Stomach (tissue), 4 donors: ENCODE data around the gene PCDHB6.
"Not testable (repeated sequence)": the region's sequence is repeated elsewhere in the genome, so short reads cannot be mapped to it uniquely, and the experiment has no call there.

Experiments
- EP300 ChIP-seq: sonication (generic); formaldehyde crosslinking; IDR thresholded peaks from one replicate; pipeline ENCODE4 v1.6.1; 2017; ENCODE audit warnings: antibody characterized with exemption
- POLR2A ChIP-seq, 4 donors: fragments of 450-650 bp; IDR thresholded peaks; one replicate each; pipeline ENCODE4 v1.6.1; 2016; ENCODE audit warnings: antibody characterized with exemption in 4 of 4, control low read depth in 2 of 4, mild to moderate bottlenecking in 1 of 4, moderate library complexity in 1 of 4
- POLR2AphosphoS5 ChIP-seq, 3 donors: sonication (generic); formaldehyde crosslinking; IDR thresholded peaks; one replicate each; pipeline ENCODE4 v1.6.1; 2016; ENCODE audit warnings: antibody characterized with exemption in 3 of 3
- TF ChIP-seq, protein P1 (sequence below), 7 experiments: fragments of 450-650 bp in 4 of 7; fragments of 200-600 bp in 3 of 7; sonication (generic) in 3 of 7; IDR thresholded peaks; one replicate each; pipeline ENCODE4 v1.5.1; 2016 to 2019; ENCODE audit warnings: antibody characterized with exemption in 7 of 7, control low read depth in 2 of 7, mild to moderate bottlenecking in 1 of 7

DNA sequence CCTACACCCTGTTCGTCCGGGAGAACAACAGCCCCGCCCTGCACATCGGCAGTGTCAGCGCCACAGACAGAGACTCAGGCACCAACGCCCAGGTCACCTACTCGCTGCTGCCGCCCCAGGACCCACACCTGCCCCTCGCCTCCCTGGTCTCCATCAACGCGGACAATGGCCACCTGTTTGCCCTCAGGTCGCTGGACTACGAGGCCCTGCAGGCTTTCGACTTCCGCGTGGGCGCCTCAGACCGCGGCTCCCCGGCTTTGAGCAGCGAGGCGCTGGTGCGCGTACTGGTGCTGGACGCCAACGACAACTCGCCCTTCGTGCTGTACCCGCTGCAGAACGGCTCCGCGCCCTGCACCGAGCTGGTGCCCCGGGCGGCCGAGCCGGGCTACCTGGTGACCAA lies 38.8 kb downstream of the PCDHB6 start:
- TF ChIP-seq, protein P1, sequence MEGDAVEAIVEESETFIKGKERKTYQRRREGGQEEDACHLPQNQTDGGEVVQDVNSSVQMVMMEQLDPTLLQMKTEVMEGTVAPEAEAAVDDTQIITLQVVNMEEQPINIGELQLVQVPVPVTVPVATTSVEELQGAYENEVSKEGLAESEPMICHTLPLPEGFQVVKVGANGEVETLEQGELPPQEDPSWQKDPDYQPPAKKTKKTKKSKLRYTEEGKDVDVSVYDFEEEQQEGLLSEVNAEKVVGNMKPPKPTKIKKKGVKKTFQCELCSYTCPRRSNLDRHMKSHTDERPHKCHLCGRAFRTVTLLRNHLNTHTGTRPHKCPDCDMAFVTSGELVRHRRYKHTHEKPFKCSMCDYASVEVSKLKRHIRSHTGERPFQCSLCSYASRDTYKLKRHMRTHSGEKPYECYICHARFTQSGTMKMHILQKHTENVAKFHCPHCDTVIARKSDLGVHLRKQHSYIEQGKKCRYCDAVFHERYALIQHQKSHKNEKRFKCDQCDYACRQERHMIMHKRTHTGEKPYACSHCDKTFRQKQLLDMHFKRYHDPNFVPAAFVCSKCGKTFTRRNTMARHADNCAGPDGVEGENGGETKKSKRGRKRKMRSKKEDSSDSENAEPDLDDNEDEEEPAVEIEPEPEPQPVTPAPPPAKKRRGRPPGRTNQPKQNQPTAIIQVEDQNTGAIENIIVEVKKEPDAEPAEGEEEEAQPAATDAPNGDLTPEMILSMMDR (IDR thresholded peaks at IDR 0.05) = not testable (repeated sequence)
- TF ChIP-seq POLR2A (IDR thresholded peaks at IDR 0.05); POLR2AphosphoS5 (IDR thresholded peaks at IDR 0.05); EP300: not testable (repeated sequence)
